ENCODE results near the gene SRPX.
A peak's percentile ranks its signal among the peaks of the same experiment; 100 is the strongest.

SRPX gene

DNA sequence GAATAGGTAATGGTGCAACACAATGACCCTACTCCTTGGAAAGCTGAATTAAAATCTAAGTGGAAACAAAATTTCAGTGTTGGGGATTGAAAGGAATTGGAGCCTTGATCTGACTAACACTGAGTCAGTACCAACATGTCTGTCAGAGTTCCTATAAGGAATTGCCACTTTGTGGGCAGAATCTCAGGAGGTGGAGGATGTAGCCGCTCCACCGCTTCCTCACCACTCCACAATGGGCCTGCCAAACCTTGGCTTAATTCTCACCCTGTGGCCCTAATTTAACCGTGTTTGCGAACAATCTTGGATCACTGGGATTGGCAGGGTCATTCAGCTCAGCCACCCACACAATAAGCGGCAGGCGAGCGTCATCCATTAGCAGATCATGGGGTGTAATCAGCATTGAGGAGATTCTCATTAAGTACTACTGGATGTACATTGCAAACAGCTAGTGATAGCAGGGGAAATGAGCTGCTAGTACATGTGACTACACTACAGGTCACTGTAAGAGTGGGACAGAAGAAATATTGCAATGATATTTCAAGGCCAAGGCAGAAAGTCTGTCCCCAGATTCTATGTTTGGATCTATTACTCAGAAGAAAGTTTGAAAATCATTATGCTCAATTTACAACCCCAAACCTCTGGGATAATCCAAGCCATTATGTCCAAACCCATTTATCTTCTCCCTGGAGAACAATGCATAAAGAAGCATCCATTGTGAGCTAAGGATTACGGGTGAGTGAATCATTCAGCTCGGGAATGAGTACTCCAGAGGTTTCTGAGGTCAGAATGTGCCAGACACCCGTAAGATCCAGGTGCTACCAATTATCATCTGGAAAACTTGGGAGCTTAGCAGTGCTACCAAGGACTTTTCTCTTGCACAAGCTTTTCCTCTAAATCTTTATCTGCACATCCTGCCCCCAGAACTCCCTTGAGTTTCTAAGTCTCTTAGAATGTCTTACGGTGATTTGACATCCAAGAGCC lies 5.8 kb downstream of the SRPX start:
- TF ChIP-seq, protein P1, sequence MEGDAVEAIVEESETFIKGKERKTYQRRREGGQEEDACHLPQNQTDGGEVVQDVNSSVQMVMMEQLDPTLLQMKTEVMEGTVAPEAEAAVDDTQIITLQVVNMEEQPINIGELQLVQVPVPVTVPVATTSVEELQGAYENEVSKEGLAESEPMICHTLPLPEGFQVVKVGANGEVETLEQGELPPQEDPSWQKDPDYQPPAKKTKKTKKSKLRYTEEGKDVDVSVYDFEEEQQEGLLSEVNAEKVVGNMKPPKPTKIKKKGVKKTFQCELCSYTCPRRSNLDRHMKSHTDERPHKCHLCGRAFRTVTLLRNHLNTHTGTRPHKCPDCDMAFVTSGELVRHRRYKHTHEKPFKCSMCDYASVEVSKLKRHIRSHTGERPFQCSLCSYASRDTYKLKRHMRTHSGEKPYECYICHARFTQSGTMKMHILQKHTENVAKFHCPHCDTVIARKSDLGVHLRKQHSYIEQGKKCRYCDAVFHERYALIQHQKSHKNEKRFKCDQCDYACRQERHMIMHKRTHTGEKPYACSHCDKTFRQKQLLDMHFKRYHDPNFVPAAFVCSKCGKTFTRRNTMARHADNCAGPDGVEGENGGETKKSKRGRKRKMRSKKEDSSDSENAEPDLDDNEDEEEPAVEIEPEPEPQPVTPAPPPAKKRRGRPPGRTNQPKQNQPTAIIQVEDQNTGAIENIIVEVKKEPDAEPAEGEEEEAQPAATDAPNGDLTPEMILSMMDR (IDR thresholded peaks at IDR 0.05; ENCODE audit: unreplicated experiment in 3 of 3), result no peak
- H3K4me3 Mint-ChIP-seq, result peak overlapping the region in 1 of 3 experiments; percentile 22
- no peaks in the 10 kb centered on the region for H3K36me3 Mint-ChIP-seq (ENCODE audit: low read depth)
- peaks cover 41% of the 10 kb centered on the region for H3K4me1 Mint-ChIP-seq
- peaks cover 7% of the 10 kb centered on the region for H3K27me3 Mint-ChIP-seq (ENCODE audit: low read depth)
- H3K9me3 Mint-ChIP-seq, result peaks cover 10% of the 10 kb centered on the region
- H3K27ac Mint-ChIP-seq, result peak overlapping the region in 2 of 3 experiments; percentile 21 to 46

DNA sequence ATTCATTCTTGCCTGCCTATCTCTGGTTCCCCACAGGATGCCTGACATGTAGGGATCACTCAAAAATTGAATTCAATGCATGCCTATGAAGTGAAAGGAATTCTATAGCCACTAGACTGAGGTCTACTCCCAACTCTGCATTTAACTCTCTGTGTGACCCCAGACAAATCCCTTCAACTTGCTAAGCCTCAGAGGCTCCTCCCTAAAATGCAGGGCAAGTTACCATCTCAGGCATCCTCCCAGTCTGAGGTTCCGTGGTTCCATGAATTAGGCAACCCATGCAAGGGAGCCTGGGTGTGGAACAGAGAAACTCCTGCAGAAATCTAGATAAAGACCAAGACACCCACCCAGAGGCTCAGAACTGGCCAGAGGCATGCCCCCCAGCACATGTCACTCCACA lies 6.6 kb downstream of the SRPX start:
- peaks cover 36% of the 10 kb centered on the region for H3K4me1 Mint-ChIP-seq
- TF ChIP-seq, protein P1 (IDR thresholded peaks at IDR 0.05; ENCODE audit: unreplicated experiment in 3 of 3), result no peak
- H3K4me3 Mint-ChIP-seq, result no peak overlapping the region
- H3K27me3 Mint-ChIP-seq (ENCODE audit: low read depth), result peaks cover 6% of the 10 kb centered on the region
- H3K27ac Mint-ChIP-seq, result no peak overlapping the region
- H3K9me3 Mint-ChIP-seq, result peaks cover 10% of the 10 kb centered on the region
- H3K36me3 Mint-ChIP-seq (ENCODE audit: low read depth), result no peaks in the 10 kb centered on the region

DNA sequence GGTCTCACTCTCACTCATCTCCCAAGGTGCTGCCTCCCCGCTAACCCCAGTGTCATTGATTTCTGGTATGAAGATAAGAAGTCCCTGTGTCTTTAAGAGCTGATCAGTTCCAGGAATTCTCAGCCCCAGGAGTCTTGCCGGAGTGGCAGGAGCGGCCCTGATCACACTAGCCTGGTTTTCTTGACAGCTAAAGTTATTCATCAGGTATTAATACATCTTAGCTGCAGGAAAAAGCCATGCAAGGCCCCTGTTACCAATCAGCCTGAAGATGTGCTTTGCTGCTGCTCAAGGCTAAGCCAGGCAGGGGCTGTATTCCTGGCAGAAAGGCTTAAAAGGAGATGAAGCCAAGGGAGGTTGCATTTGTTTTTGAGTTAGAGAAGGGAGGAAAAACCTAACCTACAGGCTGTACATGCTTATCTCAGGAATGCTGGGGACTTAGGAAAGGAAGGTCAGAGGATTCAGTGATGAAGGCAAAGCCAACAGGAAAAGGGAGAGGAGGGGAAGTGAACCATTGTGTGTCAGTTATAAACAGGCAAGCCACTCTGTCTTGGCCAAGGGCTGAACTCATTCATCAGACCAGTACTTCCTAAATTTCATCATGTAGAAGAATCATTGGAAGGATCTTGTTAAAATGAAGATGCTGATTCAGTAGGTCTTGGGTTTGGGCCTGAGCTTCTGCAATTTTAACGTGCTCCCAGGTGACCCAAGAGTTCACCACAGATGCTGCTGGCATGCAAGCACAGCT lies 8.6 kb downstream of the SRPX start:
- peak overlapping the region in 1 of 3 experiments; percentile 59 for H3K27ac Mint-ChIP-seq
- no peaks in the 10 kb centered on the region for H3K36me3 Mint-ChIP-seq (ENCODE audit: low read depth)
- H3K27me3 Mint-ChIP-seq (ENCODE audit: low read depth), result no peaks in the 10 kb centered on the region
- peaks cover 10% of the 10 kb centered on the region for H3K9me3 Mint-ChIP-seq
- peaks cover 28% of the 10 kb centered on the region for H3K4me1 Mint-ChIP-seq
- H3K4me3 Mint-ChIP-seq, result peak overlapping the region in 1 of 3 experiments; percentile 4
- TF ChIP-seq, protein P1 (IDR thresholded peaks at IDR 0.05; ENCODE audit: unreplicated experiment in 3 of 3), result no peak

DNA sequence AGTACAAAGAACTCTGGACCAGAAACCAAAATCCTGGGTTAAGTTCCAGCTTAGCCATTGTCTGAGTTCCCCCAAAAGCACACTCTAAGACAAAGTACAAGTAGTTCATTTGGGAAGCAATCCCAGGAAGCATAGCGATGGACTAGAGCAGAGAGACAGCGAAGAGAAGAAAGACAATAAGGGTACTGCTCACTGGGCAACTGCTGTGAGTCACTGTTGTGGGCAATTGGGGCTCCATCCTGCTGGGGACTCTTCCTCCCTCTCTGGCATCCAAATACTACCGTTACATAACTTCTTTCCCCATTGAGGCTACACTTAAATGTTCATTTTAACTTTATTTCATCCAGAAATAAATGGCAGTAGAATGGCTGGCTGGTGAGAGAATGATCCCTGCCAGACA lies 14.1 kb downstream of the SRPX start:
- H3K27ac Mint-ChIP-seq, result no peak overlapping the region
- no peaks in the 10 kb centered on the region for H3K27me3 Mint-ChIP-seq (ENCODE audit: low read depth)
- no peaks in the 10 kb centered on the region for H3K4me1 Mint-ChIP-seq
- H3K9me3 Mint-ChIP-seq, result peaks cover 13% of the 10 kb centered on the region
- TF ChIP-seq, protein P1 (IDR thresholded peaks at IDR 0.05; ENCODE audit: unreplicated experiment in 3 of 3), result no peak
- H3K4me3 Mint-ChIP-seq, result no peak overlapping the region
- H3K36me3 Mint-ChIP-seq (ENCODE audit: low read depth), result no peaks in the 10 kb centered on the region

DNA sequence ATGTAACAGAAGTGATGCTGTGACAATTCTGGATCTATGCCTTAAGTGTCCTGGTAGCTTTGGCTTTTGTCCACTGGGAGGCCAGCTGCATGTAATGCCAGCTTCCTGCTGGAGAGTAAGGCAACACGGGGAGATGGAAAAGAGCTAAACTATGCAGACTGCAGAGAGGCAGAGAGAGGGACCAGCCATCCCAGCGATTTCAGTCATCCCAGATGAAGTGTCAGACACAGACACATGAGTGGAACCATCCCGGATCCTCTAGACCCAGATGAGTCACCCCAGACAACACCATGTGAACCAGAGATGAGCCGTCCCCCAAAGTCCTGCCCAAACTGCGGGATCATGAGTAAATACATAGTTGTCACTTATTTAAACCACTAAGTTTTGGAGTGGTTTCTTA lies 14.6 kb downstream of the SRPX start:
- no peak overlapping the region for H3K27ac Mint-ChIP-seq
- H3K36me3 Mint-ChIP-seq (ENCODE audit: low read depth), result no peaks in the 10 kb centered on the region
- TF ChIP-seq, protein P1 (IDR thresholded peaks at IDR 0.05; ENCODE audit: unreplicated experiment in 3 of 3), result no peak
- peaks cover 13% of the 10 kb centered on the region for H3K9me3 Mint-ChIP-seq
- no peaks in the 10 kb centered on the region for H3K27me3 Mint-ChIP-seq (ENCODE audit: low read depth)
- H3K4me3 Mint-ChIP-seq, result no peak overlapping the region
- no peaks in the 10 kb centered on the region for H3K4me1 Mint-ChIP-seq
